H1 (cell line): Measurements from ENCODE around the gene ASF1B. TPM values are rescaled to one million over a fixed set of nuclear protein-coding genes. Genes with fewer than 3 reads are reported as not detected.

Source experiments
- ATF2 ChIP-seq: IDR thresholded peaks from 2 replicates; pipeline ENCODE4 v1.6.1; 2012; ENCODE audit warnings: low read length, inconsistent platforms
- CTBP2 ChIP-seq: IDR thresholded peaks from 2 replicates; pipeline ENCODE4 v1.7.0; 2011; ENCODE audit warnings: borderline replicate concordance, mild to moderate bottlenecking, moderate library complexity, mixed read lengths, low read length; ENCODE audit not compliant: insufficient read depth, insufficient read length
- FOSL1 ChIP-seq: IDR thresholded peaks from 2 replicates; pipeline ENCODE4 v1.6.1; 2011; ENCODE audit warnings: mild to moderate bottlenecking, low read depth, low read length, moderate library complexity; ENCODE audit not compliant: insufficient read depth
- JUND ChIP-seq: IDR thresholded peaks from 2 replicates; pipeline ENCODE4 v1.6.1; 2011; ENCODE audit warnings: mild to moderate bottlenecking, improper control_type of control experiment, low read length
- KDM5A ChIP-seq: fragments of 200-600 bp; IDR thresholded peaks from 2 replicates; pipeline ENCODE4 v1.7.1; 2012; ENCODE audit warnings: mild to moderate bottlenecking, low read length, inconsistent platforms, mixed read lengths
- MAX ChIP-seq: IDR thresholded peaks from 2 replicates; pipeline ENCODE4 v1.6.1; 2012; ENCODE audit warnings: inconsistent platforms
- NANOG ChIP-seq: IDR thresholded peaks from 2 replicates; pipeline ENCODE4 v1.6.1; 2011; ENCODE audit warnings: low read length, low read depth, mild to moderate bottlenecking, inconsistent platforms; ENCODE audit not compliant: insufficient read depth, poor library complexity, severe bottlenecking
- NRF1 ChIP-seq: IDR thresholded peaks from 2 replicates; pipeline ENCODE4 v1.6.1; 2011; ENCODE audit warnings: mild to moderate bottlenecking, low read depth, low read length, improper control_type of control experiment
- PHF8 ChIP-seq: fragments of 200-600 bp; sonication (generic); conservative IDR thresholded peaks from 2 replicates; pipeline ENCODE4 v1.7.1; 2012; ENCODE audit warnings: low read depth, mild to moderate bottlenecking, inconsistent platforms, low read length, moderate library complexity
- POU5F1 ChIP-seq: IDR thresholded peaks from 2 replicates; pipeline ENCODE4 v1.6.1; 2011; ENCODE audit warnings: low read depth, mild to moderate bottlenecking, low read length, moderate library complexity
- RAD21 ChIP-seq, 2 experiments: IDR thresholded peaks in 1 of 2; conservative IDR thresholded peaks in 1 of 2; 2 replicates each; pipeline ENCODE4 v1.6.1; 2011; ENCODE audit warnings: low read depth in 2 of 2, low read length in 2 of 2, improper control_type of control experiment in 1 of 2, inconsistent platforms in 1 of 2, mild to moderate bottlenecking in 1 of 2, moderate library complexity in 1 of 2
- RFX5 ChIP-seq: IDR thresholded peaks from 2 replicates; pipeline ENCODE4 v1.6.1; 2011; ENCODE audit warnings: low read depth, low read length, improper control_type of control experiment, borderline replicate concordance
- SIX5 ChIP-seq: IDR thresholded peaks from 2 replicates; pipeline ENCODE4 v1.6.1; 2011; ENCODE audit warnings: mild to moderate bottlenecking, low read depth, low read length
- SP1 ChIP-seq: IDR thresholded peaks from 2 replicates; pipeline ENCODE4 v1.6.1; 2011; ENCODE audit warnings: low read depth, low read length
- SUZ12 ChIP-seq: fragments of 200-600 bp; sonication (generic); IDR thresholded peaks from 2 replicates; pipeline ENCODE4 v1.6.1; 2012; ENCODE audit warnings: mild to moderate bottlenecking, inconsistent platforms, low read length, moderate library complexity, mixed read lengths
- TAF1 ChIP-seq: IDR thresholded peaks from 2 replicates; pipeline ENCODE4 v1.6.1; 2011; ENCODE audit warnings: mild to moderate bottlenecking, low read depth, low read length
- TEAD4 ChIP-seq: IDR thresholded peaks from 2 replicates; pipeline ENCODE4 v1.6.1; 2012; ENCODE audit warnings: low read depth, low read length, inconsistent platforms, mixed read lengths
- ZNF274 ChIP-seq: IDR thresholded peaks from 2 replicates; pipeline ENCODE4 v1.7.0; 2012; ENCODE audit warnings: low read length, borderline replicate concordance; ENCODE audit errors: extremely low read depth
- polyA plus RNA-seq, 7 experiments: library from polyadenylated mRNA; depleted of rRNA in 3 of 7; stranded (reverse) in 5 of 7; unstranded in 2 of 7; fragments of >200 nt in 5 of 7; fragments of 200-250 nt in 2 of 7; gene quantifications; 1 replicate in 5 of 7; 2 replicates in 1 of 7; 4 replicates in 1 of 7; pipeline versions ENCODE4 v1.2.1 to v1.2.3, GENCODE V29; 2011 to 2013; ENCODE audit warnings: missing spikeins in 2 of 7, mixed read lengths in 2 of 7
- total RNA-seq: library from RNA; stranded (reverse); fragmentation: NEBNext Ultra II Directional; extraction: Animal tissue kit (Norgen Biotek cat#: 25700); gene quantifications from 2 replicates; pipeline ENCODE4 v1.2.1, GENCODE V29; 2021
- TF ChIP-seq, protein P1 (sequence below): IDR thresholded peaks from 2 replicates; pipeline ENCODE4 v1.6.1; 2012; ENCODE audit warnings: inconsistent platforms
- TF ChIP-seq, protein P2 (sequence below): IDR thresholded peaks from 2 replicates; pipeline ENCODE4 v1.6.1; 2011; ENCODE audit warnings: low read depth, mild to moderate bottlenecking, low read length; ENCODE audit not compliant: insufficient read depth

The ASF1B gene
- total and polyA plus RNA-seq, 2 of the 8 experiments (the other 6 are each of a cell fraction or from before 2014, with no cell fraction given) = 32.6 to 59.2 TPM

GRCh38 chr19:14080887-14081796 lies 55.2 kb downstream of the ASF1B start (continued):
- TF ChIP-seq NANOG = no peak
- no peak for TF ChIP-seq CTBP2
- TF ChIP-seq TEAD4 = peak; percentile 88
- TF ChIP-seq PHF8 = no peak; the same call in 1 of the 2 replicates
- peak; percentile 85 for TF ChIP-seq SIX5
- TF ChIP-seq SUZ12 = no peak
- peak; percentile 39; the same call in 1 of the 2 replicates for TF ChIP-seq TAF1
- TF ChIP-seq, protein P1, sequence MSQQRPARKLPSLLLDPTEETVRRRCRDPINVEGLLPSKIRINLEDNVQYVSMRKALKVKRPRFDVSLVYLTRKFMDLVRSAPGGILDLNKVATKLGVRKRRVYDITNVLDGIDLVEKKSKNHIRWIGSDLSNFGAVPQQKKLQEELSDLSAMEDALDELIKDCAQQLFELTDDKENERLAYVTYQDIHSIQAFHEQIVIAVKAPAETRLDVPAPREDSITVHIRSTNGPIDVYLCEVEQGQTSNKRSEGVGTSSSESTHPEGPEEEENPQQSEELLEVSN = no peak
- no peak for TF ChIP-seq RFX5
- TF ChIP-seq ATF2 = no peak
- TF ChIP-seq, protein P2, sequence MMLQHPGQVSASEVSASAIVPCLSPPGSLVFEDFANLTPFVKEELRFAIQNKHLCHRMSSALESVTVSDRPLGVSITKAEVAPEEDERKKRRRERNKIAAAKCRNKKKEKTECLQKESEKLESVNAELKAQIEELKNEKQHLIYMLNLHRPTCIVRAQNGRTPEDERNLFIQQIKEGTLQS = no peak
- TF ChIP-seq SP1 = peak; percentile 91
- no peak for TF ChIP-seq MAX
- TF ChIP-seq POU5F1 = no peak
- TF ChIP-seq NRF1 = peak; percentile 80
- no peak for TF ChIP-seq RAD21 (IDR thresholded peaks at IDR 0.05 in 1 of 2, conservative IDR thresholded peaks at IDR 0.05 in 1 of 2; ENCODE audit: low read depth in 2 of 2, low read length in 2 of 2)
- no peak for TF ChIP-seq JUND
- TF ChIP-seq KDM5A = no peak
- no peak for TF ChIP-seq ZNF274
- no peak for TF ChIP-seq FOSL1
